ENCODE data around the gene SLC9A1. TPM values are rescaled to one million over a fixed set of nuclear protein-coding genes. Genes with fewer than 3 reads are reported as not detected.

The SLC9A1 gene
- total and polyA plus RNA-seq, 10 of the 15 experiments (the other 5 are each of a cell fraction or from before 2014, with no cell fraction given), result 0.87 to 21.4 (median 4.3) TPM

- peak overlapping the region; percentile 78 for H3K4me2 ChIP-seq (ENCODE audit: control insufficient read depth, insufficient read depth)
Measured at GRCh38 chr1:27148591-27148990, 6.3 kb downstream of the SLC9A1 start.

More at GRCh38 chr1:27148591-27148990, 6.3 kb downstream of the SLC9A1 start:
- TF ChIP-seq KDM1A (IDR thresholded peaks at IDR 0.05; ENCODE audit: borderline replicate concordance) (no peak), ATF2 (IDR thresholded peaks at IDR 0.05; ENCODE audit: low read length) (no peak), NR2F1 (conservative IDR thresholded peaks at IDR 0.05) (peak; percentile 89), NFIC (IDR thresholded peaks at IDR 0.05; ENCODE audit: low read depth, low read length) (no peak), RFX5 (IDR thresholded peaks at IDR 0.05; ENCODE audit: low read depth, low read length) (no peak), CHD2 (IDR thresholded peaks at IDR 0.05; ENCODE audit: borderline replicate concordance, low read depth, low read length) (no peak), REST (IDR thresholded peaks at IDR 0.05; ENCODE audit: low read depth, low read length) (no peak), SIN3A (IDR thresholded peaks at IDR 0.05; ENCODE audit: low read depth, low read length) (no peak), RELA (IDR thresholded peaks at IDR 0.05; ENCODE audit: borderline replicate concordance, partially characterized antibody) (no peak), ZBTB11 (CRISPR knock-in tag; IDR thresholded peaks at IDR 0.05) (no peak), MEF2B (IDR thresholded peaks at IDR 0.05; ENCODE audit: partially characterized antibody, poor library complexity, severe bottlenecking) (peak; percentile 33)
- Histone ChIP-seq H2AFZ (ENCODE audit: control insufficient read depth, low read depth, low read length) (no peak overlapping the region), H3K79me2 (ENCODE audit: control insufficient read depth, insufficient read depth, low read length) (peaks cover 34% of the 10 kb centered on the region), H3K27me3 (replicated peaks in 1 of 2; ENCODE audit: control insufficient read depth in 2 of 2, insufficient read depth in 2 of 2, low read length in 1 of 2) (no peaks in the 10 kb centered on the region), H3K9me3 (replicated peaks; ENCODE audit: control insufficient read depth, insufficient read depth, low read length) (no peaks in the 10 kb centered on the region), H3K36me3 (ENCODE audit: control insufficient read depth in 2 of 2, insufficient read depth in 2 of 2, low read length in 1 of 2) (no peaks in the 10 kb centered on the region), H3K27ac (ENCODE audit: control insufficient read depth, insufficient read depth) (0 out of 2 replicates have a peak overlapping the region, but pooled peaks have one; percentile 8), H4K20me1 (ENCODE audit: control insufficient read depth, insufficient read depth) (no peaks in the 10 kb centered on the region; the same call in 1 of the 2 replicates), H3K4me1 (ENCODE audit: control insufficient read depth, insufficient read depth, low read length) (peaks cover 23% of the 10 kb centered on the region), H3K4me3 (no peak overlapping the region), H3K9ac (ENCODE audit: control insufficient read depth, insufficient read depth, low read length) (no peak overlapping the region)
- in situ Hi-C loops (cut with MboI) (no loop called here), intact Hi-C loops (cut with micrococcal nuclease; ENCODE audit: unreplicated experiment) (no loop called here)
- 52% methylated on average over 2 of the region's 2 CpGs for WGBS (ENCODE audit: insufficient coverage, insufficient replicate concordance, low lambda C conversion rate, missing lambda C conversion rate)
- peak; percentile 57 for FAIRE-seq
- CTCF ChIA-PET, result interaction anchor here (0.5 to 4.4 kb wide), 10 partner anchors 8 to 184 kb away, joined by 3 to 18 read pairs (median 4); no protein-coding TSS in a partner anchor
- SMC1A ChIA-PET (ENCODE audit: uncharacterized antibody, unreplicated experiment), result interaction anchor here (0.7 to 3.5 kb wide), 9 partner anchors 8 to 51 kb away, joined by 3 to 13 read pairs (median 4); no protein-coding TSS in a partner anchor
- RAD21 ChIA-PET (ENCODE audit: unreplicated experiment), result interaction anchor here (1.2 to 2.3 kb wide), 7 partner anchors 8 to 50 kb away, joined by 3 to 5 read pairs (median 4); no protein-coding TSS in a partner anchor
- POLR2A ChIA-PET, result interaction anchor here (0.6 kb wide), 1 partner anchor 53 kb away, joined by 5 read pairs; no protein-coding TSS in a partner anchor
- ATAC-seq, result peak; percentile 31
- DNase-seq (ENCODE audit: low read depth, low spot score), result no peak
- no TSS peak for BruUV-seq (replicated peaks)

Measured in GM12878 (cell line).